Ovary (tissue), 9 donors: ENCODE results near the gene CETN3. TPM values are rescaled to one million over a fixed set of nuclear protein-coding genes. Genes with fewer than 3 reads are reported as not detected.

Source experiments
- DNase-seq, 5 donors: peaks; one replicate each; pipeline ENCODE4 v3.0.0-alpha.2; 2019 to 2020
- H3K27ac ChIP-seq, 2 donors: fragments of 200-600 bp; one replicate each; pipeline versions ENCODE4 v1.5.1 to v1.8.0; 2019 to 2022
- H3K27me3 ChIP-seq: fragments of 200-600 bp; one replicate; pipeline ENCODE4 v1.8.0; 2022
- H3K36me3 ChIP-seq: fragments of 200-600 bp; sonication (generic); one replicate; pipeline ENCODE4 v1.5.1; 2019
- H3K4me1 ChIP-seq: one replicate; pipeline ENCODE4 v1.8.1; 2013; ENCODE audit warnings: mild to moderate bottlenecking, moderate library complexity; ENCODE audit not compliant: insufficient read depth
- H3K4me3 ChIP-seq: fragments of 200-600 bp; sonication (generic); one replicate; pipeline ENCODE4 v1.5.1; 2017
- H3K9me3 ChIP-seq, 2 donors: fragments of 200-600 bp in 1 of 2; sonication (generic) in 1 of 2; one replicate each; pipeline versions ENCODE4 v1.5.1 to v1.8.1; 2013 to 2019; ENCODE audit warnings: mild to moderate bottlenecking in 1 of 2, moderate library complexity in 1 of 2
- EP300 ChIP-seq: sonication (generic); formaldehyde crosslinking; IDR thresholded peaks from one replicate; pipeline ENCODE4 v1.6.1; 2017; ENCODE audit warnings: antibody characterized with exemption
- POLR2A ChIP-seq: fragments of 450-650 bp; IDR thresholded peaks from one replicate; pipeline ENCODE4 v1.6.1; 2017; ENCODE audit warnings: antibody characterized with exemption, mild to moderate bottlenecking, moderate library complexity
- WGBS, 3 donors: extraction: QIAGEN DNeasy Blood & Tissue Kit in 1 of 3; methylation state at CpG; one replicate each; pipeline versions ENCODE4 v1.1.5 to v1.1.7; 2013 to 2017; 5-methylcytosine and 5-hydroxymethylcytosine counted together
- intact Hi-C, 4 donors: fragments of 100-400 bp; cut with DNase I; formaldehyde crosslinking; loops; one replicate each; pipeline versions ENCODE4 v1.11.0 to v1.15.1; 2022 to 2023
- polyA plus RNA-seq, 2 donors: library from polyadenylated mRNA; stranded (reverse); fragments of 200-250 nt in 1 of 2; fragments of 350-450 nt in 1 of 2; fragmentation: Illumina TruSeq in 1 of 2; extraction: RNeasy Lipid Tissue Mini Kit (QIAGEN cat#74804) in 1 of 2; gene quantifications; one replicate each; pipeline ENCODE4 v1.2.3, GENCODE V29; 2013 to 2014
- total RNA-seq, 7 donors: library from RNA; depleted of rRNA in 2 of 7; stranded (reverse); fragments of >200 nt in 2 of 7; fragmentation: NEBNext Ultra II Directional in 3 of 7; extraction: Animal tissue kit (Norgen Biotek cat#: 25700) in 3 of 7; gene quantifications; one replicate each; pipeline versions ENCODE4 v1.1.0 to v1.2.4, GENCODE V29; 2016 to 2023
- TF ChIP-seq, protein P1 (sequence below), 3 donors: fragments of 450-650 bp in 2 of 3; fragments of 200-600 bp in 1 of 3; IDR thresholded peaks; one replicate each; pipeline versions ENCODE4 v1.5.1 to v1.8.0; 2016 to 2022; ENCODE audit warnings: antibody characterized with exemption in 3 of 3, mild to moderate bottlenecking in 1 of 3
- donor health status: DM: no; HTN: no; CAD: no; lungs with moderate emphysema.
- donor health status: DM: no; HTN: no; CAD: no.
- donor health status: Bipolar disorder and iron deficiency.
- donor health status: DM: yes; HTN: yes; CAD: no.
- donor health status: DM: no; HTN: no; CAD: no.
- donor health status: DM: yes; HTN: yes; CAD: no.

Gene CETN3
- total and polyA plus RNA-seq, 9 donors = 9.2 to 36.9 (median 26.5) TPM

GRCh38 chr5:90365328-90365727 is 44.2 kb downstream of the CETN3 start:
- no peaks in the 10 kb centered on the region for H3K9me3 ChIP-seq
- no peaks in the 10 kb centered on the region for H3K36me3 ChIP-seq
- H3K4me3 ChIP-seq = no peak overlapping the region
- intact Hi-C loops = no loop called here
- DNase-seq = no peak
- H3K27me3 ChIP-seq = no peaks in the 10 kb centered on the region
- TF ChIP-seq, protein P1, sequence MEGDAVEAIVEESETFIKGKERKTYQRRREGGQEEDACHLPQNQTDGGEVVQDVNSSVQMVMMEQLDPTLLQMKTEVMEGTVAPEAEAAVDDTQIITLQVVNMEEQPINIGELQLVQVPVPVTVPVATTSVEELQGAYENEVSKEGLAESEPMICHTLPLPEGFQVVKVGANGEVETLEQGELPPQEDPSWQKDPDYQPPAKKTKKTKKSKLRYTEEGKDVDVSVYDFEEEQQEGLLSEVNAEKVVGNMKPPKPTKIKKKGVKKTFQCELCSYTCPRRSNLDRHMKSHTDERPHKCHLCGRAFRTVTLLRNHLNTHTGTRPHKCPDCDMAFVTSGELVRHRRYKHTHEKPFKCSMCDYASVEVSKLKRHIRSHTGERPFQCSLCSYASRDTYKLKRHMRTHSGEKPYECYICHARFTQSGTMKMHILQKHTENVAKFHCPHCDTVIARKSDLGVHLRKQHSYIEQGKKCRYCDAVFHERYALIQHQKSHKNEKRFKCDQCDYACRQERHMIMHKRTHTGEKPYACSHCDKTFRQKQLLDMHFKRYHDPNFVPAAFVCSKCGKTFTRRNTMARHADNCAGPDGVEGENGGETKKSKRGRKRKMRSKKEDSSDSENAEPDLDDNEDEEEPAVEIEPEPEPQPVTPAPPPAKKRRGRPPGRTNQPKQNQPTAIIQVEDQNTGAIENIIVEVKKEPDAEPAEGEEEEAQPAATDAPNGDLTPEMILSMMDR (IDR thresholded peaks at IDR 0.05) = no peak
- TF ChIP-seq POLR2A = no peak
- no peak for TF ChIP-seq EP300
- no peak overlapping the region for H3K27ac ChIP-seq
- no peaks in the 10 kb centered on the region for H3K4me1 ChIP-seq

- no peaks in the 10 kb centered on the region for H3K4me1 ChIP-seq
- no peak for TF ChIP-seq POLR2A
- no peak for TF ChIP-seq EP300
- TF ChIP-seq, protein P1 (IDR thresholded peaks at IDR 0.05) = no peak
- no peaks in the 10 kb centered on the region for H3K36me3 ChIP-seq
- H3K4me3 ChIP-seq = no peak overlapping the region
- DNase-seq = no peak
- H3K27me3 ChIP-seq = no peaks in the 10 kb centered on the region
- intact Hi-C loops = no loop called here
- H3K27ac ChIP-seq = no peak overlapping the region
- WGBS, 3 donors = 46 to 56% (median 51%) methylated on average over 7 of the region's 7 CpGs
- H3K9me3 ChIP-seq = no peaks in the 10 kb centered on the region
These were observed 50.3 kb downstream of the CETN3 start for GRCh38 chr5:90359073-90359920.

DNA sequence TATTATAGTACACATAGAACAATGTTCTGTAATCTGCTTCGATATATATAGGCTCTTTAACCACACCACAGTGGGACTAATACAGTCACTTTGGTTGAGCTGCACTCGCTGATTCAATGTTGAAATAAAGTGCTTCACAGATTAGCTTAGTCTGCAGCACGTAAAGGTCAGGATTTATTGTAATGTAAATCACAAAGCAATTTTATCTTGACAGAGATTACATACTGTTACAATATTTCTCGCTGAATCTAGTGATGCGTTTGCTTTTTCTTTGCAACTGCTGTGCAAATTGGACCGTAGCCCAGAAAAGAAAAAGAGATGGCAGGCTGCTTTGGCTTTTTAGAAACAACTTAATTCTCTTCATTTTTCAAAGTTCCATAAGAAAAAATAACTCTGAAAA is 52.9 kb downstream of the CETN3 start:
- H3K9me3 ChIP-seq = no peaks in the 10 kb centered on the region
- no peak for DNase-seq
- no peaks in the 10 kb centered on the region for H3K36me3 ChIP-seq
- WGBS, 3 donors = 8 to 11% (median 8%) methylated on average over 6 of the region's 6 CpGs
- no peak for TF ChIP-seq EP300
- TF ChIP-seq POLR2A = no peak
- TF ChIP-seq, protein P1 (IDR thresholded peaks at IDR 0.05) = no peak
- H3K4me1 ChIP-seq = no peaks in the 10 kb centered on the region
- no peaks in the 10 kb centered on the region for H3K27me3 ChIP-seq
- intact Hi-C loops = no loop called here
- no peak overlapping the region for H3K4me3 ChIP-seq
- no peak overlapping the region for H3K27ac ChIP-seq

- Histone ChIP-seq H3K4me1 (no peaks in the 10 kb centered on the region), H3K36me3 (no peaks in the 10 kb centered on the region), H3K27ac (no peak overlapping the region), H3K27me3 (no peaks in the 10 kb centered on the region), H3K9me3 (no peaks in the 10 kb centered on the region), H3K4me3 (no peak overlapping the region)
- DNase-seq = no peak
- intact Hi-C loops = no loop called here
- TF ChIP-seq EP300 = no peak
- TF ChIP-seq, protein P1 (IDR thresholded peaks at IDR 0.05) = no peak
These were observed 53.4 kb downstream of the CETN3 start for GRCh38 chr5:90356176-90356575.
